CD1c-positive myeloid dendritic cell (primary cell): ENCODE results near the gene RFTN2.

Source experiments
- DNase-seq: peaks from one replicate; pipeline ENCODE4 v3.0.0-alpha.2; 2016; ENCODE audit errors: extremely low spot score

RFTN2 gene

GRCh38 chr2:197548582-197548981 is 126.8 kb downstream of the RFTN2 start:
- DNase-seq = no peak

- DNase-seq = no peak
Measured at GRCh38 chr2:197547163-197547900, 128.1 kb downstream of the RFTN2 start.

GRCh38 chr2:197543206-197543605 is 132.2 kb downstream of the RFTN2 start:
- no peak for DNase-seq

- no peak for DNase-seq
Measured at GRCh38 chr2:197539734-197540133, 135.7 kb downstream of the RFTN2 start.

- no peak for DNase-seq
Measured at GRCh38 chr2:197538412-197538811, 137.0 kb downstream of the RFTN2 start.
